OCI-M1 (cell line): Measurements from ENCODE around the gene EFCAB11.

ENCODE experiments used
- DNase-seq: peaks from one replicate; lab custom pipeline; 2025; lab: John Stamatoyannopoulos, UW

The EFCAB11 gene

DNA sequence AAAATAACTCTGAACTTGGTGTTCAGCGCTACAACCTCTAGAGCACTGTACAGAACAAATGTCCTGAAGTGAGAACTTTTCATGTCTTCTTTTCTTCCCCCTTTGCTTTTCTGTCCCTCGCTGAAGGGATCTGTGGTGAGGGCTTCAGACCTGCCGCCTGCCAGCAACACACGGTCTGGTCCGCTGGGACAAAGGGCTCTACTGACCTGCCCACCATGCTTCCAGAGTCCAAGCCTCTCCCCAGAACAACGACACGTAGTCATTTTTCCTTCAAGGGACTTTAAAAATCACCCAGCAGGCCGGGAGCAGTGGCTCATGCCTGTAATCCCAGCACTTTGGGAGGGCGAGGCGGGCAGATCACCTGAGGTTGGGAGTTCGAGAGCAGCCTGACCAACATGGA is 140.4 kb downstream of the EFCAB11 start:
- no peak for DNase-seq

DNA sequence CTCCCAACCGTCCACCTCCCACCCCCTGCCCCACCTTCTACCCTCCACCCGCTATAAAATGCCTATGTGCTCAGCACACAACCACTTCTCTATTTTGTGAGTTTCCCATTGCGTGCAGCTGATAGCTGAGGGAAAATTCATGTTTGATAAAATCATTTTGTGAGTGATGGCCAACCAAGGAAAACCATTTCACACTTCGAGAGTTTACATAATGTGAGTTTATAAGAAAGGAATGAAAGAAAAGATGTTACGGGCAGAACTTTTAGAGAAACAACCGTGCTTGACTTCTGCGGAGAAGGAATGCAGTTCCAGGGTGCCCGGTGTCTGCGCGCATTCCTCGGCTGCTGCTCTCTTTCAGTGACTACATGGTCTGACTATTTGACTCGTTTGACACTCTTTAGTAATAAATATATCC is 140.9 kb downstream of the EFCAB11 start:
- peak; percentile 17 for DNase-seq

DNA sequence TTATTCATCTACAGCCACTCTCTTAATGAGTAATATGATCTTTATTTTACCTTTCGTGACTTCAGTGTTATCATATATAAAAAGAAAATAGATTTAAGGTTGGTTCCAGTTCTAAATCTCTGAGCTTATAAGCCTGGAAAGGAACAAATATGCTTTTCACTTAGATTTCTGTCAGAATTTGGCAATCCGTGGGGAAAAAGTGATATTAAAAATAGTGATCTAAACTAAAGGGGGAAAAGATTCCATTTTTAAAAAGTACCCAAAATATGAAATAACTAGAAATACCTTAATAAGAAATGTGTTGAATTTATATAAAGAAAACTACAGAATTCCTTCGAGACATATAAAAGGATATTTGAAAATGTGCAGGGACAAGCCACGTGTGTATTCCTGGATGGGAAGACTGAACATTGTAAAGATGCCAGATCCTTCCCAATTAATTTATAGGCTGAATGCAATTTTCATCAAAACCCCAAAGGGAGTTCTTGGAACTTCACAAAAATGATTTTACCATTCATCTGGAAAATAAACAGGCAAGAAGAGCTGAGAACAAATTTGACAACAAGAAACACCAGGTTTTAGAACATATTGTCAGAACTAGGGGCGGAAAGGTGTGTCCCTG is 142.5 kb downstream of the EFCAB11 start:
- DNase-seq: no peak

DNA sequence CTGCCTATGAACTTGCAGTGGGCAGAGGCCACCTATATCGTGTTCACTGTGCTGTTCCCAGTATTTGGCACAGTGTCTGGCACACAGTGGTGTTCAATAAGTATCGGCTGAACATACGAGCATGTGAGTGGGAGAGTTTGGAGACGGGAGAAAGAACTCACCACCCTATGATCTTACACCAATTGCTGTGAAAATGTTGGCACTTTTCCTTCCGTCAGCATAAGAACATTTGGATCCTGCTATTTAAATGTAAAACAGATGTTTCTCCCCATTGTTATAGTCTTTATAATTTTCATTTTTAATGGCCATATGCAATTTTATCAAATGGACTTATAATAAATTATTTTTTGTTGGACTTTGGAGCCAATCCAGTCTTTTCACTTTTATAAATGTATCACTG is 144.4 kb downstream of the EFCAB11 start:
- DNase-seq: no peak

DNA sequence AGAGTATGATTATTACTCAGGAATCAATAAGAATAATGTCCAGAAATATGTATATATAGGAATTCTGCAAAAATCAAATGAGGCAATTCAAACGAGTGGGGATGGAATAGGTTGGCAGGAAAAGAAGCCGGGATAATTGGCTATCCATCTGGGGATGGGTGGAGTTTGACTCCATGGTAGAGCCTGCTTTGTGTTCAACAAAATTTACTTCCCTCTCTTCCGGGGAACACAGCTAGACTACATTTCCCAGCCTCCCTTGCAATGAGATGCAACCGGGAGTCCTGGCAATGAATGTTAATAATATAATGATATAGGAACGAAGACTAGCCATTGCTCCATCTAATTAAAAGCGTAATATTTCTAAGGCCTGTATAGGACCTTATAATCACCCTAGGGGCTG is 146.6 kb downstream of the EFCAB11 start:
- no peak for DNase-seq

DNA sequence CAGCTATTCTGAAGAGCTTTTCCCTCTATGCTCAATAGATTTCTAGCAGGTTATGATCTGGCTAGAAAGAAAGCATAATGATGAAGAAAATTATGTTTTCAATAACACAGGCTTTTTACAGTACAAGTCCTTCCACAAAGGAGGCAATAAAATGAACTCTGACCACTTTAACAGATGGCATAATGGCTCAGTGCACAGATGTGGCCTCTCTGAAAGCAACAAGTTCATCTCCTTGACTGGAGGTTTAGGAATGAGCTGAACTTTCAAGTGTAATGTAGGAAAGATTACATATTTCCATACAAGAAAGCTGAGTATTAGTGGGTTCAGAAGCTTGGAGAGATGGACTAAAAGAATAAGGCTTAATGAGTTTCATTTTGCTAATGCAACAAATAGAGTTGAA is 147.4 kb downstream of the EFCAB11 start:
- no peak for DNase-seq

DNA sequence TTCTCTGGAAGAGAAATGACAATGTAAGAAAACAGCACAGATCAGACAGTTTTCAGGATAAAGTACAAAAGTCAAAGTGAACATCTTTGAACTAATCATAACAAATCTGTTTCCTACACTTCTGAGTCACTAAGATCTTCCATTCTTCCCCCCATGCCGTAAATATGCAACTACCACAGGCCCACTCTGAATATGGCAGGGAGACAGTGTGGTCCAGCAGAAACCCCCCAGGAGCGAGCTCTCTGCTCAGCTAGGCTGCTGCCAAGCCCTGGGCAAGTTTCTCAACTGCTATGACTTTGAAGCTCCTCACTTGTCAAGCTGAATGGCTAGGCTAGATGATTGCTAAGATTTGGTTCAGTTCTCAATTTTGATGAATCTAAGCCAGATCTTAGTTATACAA is 148.1 kb downstream of the EFCAB11 start:
- DNase-seq: no peak

DNA sequence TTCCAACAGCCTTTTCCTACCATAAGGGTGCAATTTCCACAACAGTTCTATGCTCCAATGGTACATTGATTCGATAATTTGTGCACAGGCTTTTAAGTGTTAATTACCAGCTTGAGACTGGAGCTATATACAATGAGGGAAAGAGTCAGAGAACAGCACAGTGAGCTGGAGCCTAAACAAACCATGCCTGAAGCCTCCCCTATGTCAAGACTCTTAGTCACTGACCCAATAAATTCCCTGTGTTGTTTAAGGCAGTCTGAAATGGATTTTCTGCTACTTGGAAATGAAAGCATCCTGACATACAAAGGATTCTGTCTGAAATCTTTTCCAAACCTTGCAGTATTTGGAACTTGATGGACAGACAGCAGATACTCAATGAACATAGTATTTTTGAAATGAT is 149.0 kb downstream of the EFCAB11 start:
- DNase-seq: no peak

DNA sequence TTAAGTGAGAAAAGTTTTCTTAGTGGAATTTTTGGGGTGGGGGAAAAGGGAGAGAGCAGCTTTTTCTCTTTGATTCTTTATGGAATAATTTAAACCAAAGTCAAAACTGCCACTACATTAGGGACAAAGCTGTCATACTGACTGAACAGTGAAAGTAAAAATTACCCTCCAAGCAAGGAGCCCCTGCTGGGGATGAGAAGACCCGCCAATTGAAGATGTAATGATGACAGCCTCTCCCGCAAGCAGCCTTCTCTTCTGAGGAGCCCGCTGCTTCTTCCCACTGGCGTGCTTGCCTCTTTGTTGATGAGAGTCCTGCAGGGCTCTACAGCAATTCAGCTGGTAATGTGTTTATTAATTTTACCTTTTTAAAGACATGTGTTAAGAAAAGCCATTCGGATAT is 151.0 kb downstream of the EFCAB11 start:
- DNase-seq: no peak

DNA sequence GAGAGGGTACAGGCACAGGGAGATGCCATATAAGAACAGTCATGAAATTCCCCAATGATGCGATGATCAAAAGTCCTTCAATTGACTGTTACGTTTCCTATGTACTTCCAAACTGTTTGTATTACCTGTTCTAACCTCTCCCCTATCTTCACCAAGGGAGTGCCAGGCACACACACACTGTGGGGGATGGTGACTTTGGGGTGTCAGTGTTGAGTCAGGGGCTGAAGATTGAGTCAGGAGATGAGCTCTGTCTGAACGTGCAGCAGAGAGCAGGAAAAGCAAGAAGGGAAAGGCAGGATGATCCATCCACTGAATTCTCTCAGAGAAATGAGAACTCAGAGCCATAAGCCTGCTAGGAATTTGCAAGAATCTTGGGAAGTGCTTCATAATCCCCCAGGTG is 153.4 kb downstream of the EFCAB11 start:
- no peak for DNase-seq

DNA sequence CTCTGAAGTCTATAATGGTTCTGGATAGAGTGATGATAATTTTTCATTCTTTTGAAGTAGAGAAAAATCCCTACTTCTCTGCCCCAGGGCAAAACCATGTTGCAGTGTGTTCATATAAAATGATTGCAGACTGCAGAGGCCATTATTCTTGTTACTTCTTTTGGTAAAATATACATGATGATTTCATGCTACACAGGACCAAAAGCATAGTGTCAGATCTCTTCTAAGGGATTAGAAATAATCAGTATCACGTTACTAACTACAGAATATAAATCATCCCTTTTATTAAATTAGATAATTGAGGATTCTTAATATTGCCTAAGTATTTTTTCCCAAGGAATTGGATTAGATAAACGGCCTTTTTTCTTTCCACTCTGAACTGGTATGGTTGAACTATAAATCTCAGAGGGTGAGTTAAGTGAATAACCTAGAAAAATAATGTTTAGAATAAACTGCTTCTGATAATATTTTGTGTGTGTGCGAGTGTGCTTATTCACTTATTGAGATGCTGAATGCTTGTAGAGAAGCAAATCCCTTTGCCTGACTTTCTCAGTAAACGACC is 156.2 kb downstream of the EFCAB11 start:
- DNase-seq: no peak

DNA sequence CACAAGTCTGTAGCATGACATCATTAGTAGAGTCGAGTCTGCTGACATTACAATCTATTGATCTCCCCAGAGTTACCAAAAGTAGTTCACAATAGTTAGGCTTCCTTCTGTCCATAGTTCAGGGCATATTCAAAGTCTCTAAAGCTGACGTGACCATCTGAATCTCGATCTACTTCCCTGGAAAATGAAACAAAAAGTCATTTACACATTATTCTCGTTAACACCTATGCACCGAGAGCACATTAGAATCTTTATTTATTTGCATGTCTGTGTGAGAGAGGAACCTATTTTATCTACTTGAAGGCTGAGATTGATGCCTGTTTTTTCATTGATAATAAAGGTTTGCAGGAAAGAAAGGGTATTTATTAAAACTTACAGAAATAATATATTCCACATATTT is 157.4 kb downstream of the EFCAB11 start:
- DNase-seq: no peak

DNA sequence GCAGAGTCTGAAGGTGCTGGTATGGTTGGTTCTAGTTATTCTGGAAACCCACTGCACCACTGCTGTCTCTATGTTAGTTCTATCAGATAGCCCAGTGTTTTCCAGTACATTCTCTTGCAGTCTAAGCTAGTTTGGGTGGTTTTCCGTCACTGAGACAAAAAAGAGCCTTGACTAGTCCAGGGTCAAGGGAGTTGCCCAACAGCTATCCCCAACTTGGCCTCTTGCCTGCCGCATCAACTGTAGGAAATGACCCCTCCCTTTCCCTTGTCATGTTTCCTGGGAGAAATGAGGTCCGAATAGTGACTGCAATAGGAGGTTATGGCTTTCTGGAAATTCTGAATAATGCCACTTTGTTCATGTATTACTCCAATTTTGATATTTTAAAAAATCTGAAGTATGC is 160.4 kb downstream of the EFCAB11 start:
- no peak for DNase-seq

DNA sequence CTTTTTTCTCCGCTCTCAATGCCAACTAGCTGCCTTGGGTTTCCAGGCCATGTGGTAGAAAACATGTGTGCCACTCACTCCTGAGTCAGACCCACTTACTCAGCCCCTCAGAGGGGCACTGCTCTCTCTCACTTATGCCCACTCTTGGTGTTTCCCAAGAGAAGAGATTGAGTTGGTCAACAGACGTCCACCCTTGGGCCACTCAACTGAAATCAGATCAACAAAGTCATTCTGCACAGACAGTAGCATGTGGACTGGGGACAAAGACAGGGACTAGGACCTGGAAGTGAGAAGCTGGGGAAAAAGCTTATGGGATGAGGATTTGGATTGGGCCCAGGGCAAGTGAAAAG is 161.2 kb downstream of the EFCAB11 start:
- DNase-seq: no peak

DNA sequence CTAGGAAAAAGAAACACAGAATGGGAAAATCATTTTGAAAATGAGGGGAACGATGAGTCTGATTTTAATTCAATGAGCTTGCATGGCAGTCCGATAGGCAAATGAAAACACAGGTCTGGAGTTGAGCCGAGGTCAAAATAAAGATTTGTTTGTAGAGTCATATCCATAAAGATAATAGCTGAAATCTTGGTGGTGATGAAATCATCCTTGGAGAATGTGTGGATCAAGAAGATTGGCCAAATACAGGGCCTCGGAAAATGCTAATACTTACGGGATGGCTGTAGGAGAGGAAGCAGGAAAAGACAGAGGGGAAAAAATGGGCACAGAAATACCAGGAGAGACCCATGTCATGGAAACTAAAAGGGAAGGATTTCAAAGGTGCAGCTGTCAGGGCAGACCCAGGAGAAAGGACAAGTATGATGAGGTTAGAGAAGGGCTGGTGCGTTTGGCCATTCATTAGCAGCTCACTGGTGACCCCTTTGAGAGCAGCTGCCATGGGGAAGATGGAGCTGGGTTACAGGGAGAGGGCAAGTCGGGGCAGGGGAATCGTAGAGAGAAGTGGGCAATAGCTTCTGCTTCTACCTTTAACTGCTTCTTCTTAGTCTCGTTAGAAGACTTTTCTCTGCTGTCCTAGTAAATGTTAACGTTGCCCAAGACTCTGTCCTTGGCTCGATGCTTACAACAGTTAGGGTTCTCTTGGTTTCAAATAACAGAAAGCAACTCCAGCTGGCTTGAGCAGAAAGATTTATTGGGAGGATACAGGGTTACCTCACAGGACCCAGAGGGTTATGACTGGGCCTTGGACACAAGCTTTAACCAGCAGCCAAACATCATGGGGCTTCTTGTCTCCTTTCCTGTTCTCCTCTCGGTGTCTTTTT is 161.8 kb downstream of the EFCAB11 start:
- DNase-seq: no peak

DNA sequence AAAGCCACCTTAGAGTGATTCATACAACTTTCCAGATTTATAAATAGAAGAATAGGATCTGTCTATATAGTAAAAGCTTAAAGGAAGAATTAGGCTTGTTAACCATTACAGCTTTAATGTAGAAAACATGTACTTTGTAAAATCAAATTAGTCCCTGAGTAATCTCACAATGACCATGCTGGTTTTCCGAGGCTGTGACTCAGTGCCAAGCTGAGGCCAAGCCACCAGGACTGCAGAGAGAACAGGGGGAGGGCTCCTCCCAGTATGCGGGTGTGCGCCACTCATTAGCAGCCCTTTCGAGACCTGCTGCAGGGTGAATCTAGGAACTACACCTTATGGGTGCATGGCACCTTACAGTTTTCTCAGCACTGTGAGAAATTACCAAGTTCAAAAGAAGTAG is 167.0 kb downstream of the EFCAB11 start:
- no peak for DNase-seq

DNA sequence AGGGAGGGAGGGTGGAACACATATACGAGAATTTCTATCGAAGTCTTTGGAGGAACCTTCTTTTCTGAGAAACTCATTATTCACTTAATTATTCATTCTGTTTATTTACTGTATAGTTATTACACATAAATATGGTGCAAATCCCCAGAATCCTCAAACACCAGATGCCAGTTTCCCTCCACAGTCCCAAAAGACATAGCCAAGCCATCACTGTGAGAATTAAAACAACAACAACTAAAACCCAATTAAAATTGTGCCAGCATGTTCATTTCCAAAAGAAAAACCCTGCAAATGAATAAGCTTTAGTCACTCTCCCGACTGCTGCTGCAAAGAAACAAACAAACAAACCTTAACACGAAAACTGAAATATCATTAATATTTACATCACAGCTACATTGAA is 173.5 kb downstream of the EFCAB11 start:
- DNase-seq: no peak

DNA sequence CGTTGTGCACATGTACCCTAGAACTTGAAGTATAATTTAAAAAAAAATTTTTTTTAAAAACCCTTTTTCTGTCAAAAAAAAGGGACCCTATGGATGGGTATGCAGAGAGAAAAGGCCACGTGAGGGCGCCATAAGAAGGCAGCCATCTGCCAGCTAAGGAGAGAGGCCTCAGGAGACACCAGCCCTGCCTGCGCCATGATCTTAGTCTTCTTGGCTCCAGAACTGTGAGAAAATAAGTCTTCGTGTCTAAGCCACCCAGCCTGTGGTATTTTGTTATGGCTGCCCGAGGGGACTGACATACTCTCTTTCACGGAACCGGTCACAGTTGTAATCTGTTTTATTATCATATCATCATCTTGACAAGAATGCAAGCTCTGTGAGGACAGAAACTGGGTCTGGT is 174.8 kb downstream of the EFCAB11 start:
- DNase-seq: no peak

DNA sequence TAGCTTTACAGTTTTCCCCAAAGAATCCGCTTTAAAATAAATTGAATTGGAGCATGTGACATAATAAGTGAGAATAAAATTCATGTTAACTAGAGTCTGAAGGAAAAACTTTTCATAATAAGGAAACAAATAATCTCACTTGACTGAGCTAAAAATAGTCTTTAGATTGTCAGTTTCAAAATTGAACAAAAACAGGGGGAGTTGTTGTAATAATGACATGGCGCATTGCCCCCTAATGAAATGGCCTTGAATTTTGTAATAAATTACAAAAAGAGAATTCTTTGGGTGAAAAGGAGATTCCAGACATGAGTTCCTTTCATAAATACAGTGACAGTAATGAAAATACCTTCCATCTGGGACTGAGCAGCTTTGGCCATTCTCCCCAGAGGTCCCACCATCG is 178.6 kb downstream of the EFCAB11 start:
- no peak for DNase-seq

DNA sequence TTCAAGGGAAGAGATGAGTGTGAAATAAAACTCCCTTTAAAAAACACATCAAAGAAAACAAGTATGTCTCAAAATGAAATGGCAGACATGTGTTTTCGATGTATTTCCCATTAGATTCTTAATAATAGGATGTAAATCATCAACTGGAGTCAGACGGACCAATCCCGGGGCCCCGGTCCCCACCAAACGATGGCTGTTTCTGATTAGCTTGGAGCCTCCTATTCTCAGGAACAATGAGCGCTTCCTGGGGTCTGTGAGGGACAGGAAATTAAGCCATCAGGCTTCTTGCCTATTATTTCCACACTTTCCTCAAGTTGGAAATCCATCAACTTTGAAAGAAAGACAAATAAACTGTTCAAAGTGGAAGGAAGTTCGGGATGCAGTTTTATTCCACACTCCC is 179.4 kb downstream of the EFCAB11 start:
- DNase-seq: no peak

DNA sequence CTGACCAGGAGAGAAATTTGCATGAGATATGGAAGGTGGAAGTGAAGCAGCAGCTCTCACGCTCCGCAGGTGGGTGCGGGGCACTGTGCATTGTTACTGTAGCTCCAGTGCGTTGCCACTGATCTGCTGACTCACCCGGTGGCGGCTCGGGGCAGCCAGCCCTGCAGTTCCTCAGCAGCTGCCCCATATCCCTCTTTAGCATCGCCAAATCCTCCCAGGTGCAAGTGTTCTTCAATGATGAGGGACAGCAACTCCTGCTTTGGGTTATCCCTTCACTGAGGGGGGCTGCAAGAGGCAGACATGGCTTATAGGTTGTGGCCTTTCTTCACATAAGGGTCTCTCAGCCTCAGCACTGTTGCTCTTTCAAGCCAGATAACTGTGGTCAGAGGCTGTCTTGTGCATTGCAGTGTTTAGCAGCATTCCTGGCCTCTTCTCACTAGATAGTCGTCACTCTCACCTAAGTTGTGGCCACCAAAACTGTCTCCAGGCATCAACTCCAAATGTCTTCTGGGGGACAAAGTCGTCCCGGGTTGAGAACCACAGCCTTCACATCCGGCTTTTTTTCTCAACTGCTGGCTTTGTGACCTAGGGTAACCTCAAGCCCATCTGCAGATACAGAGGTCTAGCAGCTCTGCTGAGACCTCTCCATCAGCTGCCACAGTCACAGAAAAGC is 180.8 kb downstream of the EFCAB11 start:
- DNase-seq: peak; percentile 52

DNA sequence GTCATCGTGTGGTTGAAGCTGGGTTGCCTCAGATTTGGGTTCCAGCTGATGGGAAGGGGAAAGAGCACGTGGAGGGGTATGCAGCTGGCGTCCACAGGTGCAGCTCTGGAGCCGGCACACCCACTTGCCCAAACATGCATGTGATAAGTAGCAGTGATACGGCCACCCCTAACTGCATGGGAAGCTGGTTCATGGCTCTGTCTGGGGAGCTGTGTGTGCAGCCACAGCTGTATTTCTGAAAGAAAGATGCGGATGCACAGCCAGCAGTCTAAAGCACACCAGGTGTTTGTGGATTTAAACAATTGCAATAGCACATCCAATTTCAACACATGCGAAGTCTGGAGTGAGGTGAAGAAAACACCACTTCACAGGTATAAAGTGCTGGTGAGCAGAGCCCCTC is 181.4 kb downstream of the EFCAB11 start:
- no peak for DNase-seq

DNA sequence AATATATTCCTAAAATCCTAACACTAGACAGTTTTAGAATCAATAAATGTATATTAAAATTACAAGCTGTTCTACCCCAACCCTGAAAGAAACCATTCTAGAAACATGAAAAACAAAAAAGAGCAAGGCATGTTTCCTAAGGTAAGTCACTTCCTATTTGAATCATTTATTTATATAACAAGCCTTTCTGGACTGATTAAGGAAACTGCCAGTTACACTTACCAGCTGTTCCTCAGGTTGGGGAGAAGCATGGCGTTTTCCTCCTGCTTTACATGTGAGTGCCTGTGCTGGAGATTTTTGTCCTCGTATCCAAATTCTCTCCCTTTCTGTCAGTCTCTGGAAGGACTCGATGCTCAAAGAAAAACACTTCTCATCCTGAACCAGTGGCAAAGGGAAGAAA is 183.3 kb downstream of the EFCAB11 start:
- no peak for DNase-seq
